PC-3 (cell line): Measurements from ENCODE around the gene SLCO3A1. TPM values are rescaled to one million over a fixed set of nuclear protein-coding genes. Genes with fewer than 3 reads are reported as not detected.
A peak's percentile ranks its signal among the peaks of the same experiment; 100 is the strongest.

Source experiments
- ATAC-seq: fragments of 200-7000 bp; cut with Tn5 transposase; 2 replicates; pipeline ENCODE4 v1.9.1; 2020; ENCODE audit warnings: mild to moderate bottlenecking, moderate library complexity
- BruUV-seq: library from RNA; stranded (reverse); fragments of 400-500 nt; replicated peaks from 2 replicates; lab custom pipeline; 2021; lab: Mats Ljungman, UMichigan
- CTCF ChIA-PET: fragments of 300-600 bp; sonication (Branson Sonifier 250); formaldehyde crosslinking; loops from one replicate; lab custom pipeline; 2022; ENCODE audit warnings: antibody characterized with exemption; lab: Charles Lee
- POLR2A ChIA-PET: fragments of 300-600 bp; sonication (Branson Sonifier 250); formaldehyde crosslinking; loops from one replicate; lab custom pipeline; 2022; ENCODE audit warnings: antibody characterized with exemption; ENCODE audit not compliant: unreplicated experiment; lab: Charles Lee
- DNase-seq: peaks from one replicate; pipeline ENCODE4 v3.0.0-alpha.2; 2015
- H2AFZ ChIP-seq: fragments of 300-600 bp; sonication (generic); 2 replicates; pipeline ENCODE4 v1.6.0; 2016; ENCODE audit warnings: antibody characterized with exemption, low read length
- H3F3A ChIP-seq: fragments of 300-600 bp; sonication (generic); one replicate; pipeline ENCODE4 v1.6.0; 2017; ENCODE audit warnings: antibody characterized with exemption, low read length, control low read depth, mild to moderate bottlenecking; ENCODE audit not compliant: unreplicated experiment
- H3K27ac ChIP-seq: fragments of 300-600 bp; sonication (generic); 2 replicates; pipeline ENCODE4 v1.5.1; 2016; ENCODE audit warnings: mild to moderate bottlenecking, low read length
- H3K27me3 ChIP-seq: fragments of 300-600 bp; sonication (generic); 2 replicates; pipeline ENCODE4 v1.6.1; 2016; ENCODE audit warnings: low read length, mixed read lengths
- H3K36me3 ChIP-seq: fragments of 300-600 bp; sonication (generic); 2 replicates; pipeline ENCODE4 v1.6.1; 2016; ENCODE audit warnings: low read depth, mixed run types, low read length, mixed read lengths
- H3K4me1 ChIP-seq: fragments of 300-600 bp; sonication (generic); 2 replicates; pipeline ENCODE4 v1.5.1; 2016; ENCODE audit warnings: low read length; ENCODE audit not compliant: insufficient read depth
- H3K4me2 ChIP-seq: fragments of 300-600 bp; sonication (generic); 2 replicates; pipeline ENCODE4 v1.6.0; 2016; ENCODE audit warnings: low read length
- H3K4me3 ChIP-seq: fragments of 300-600 bp; sonication (generic); 2 replicates; pipeline ENCODE4 v1.5.1; 2016; ENCODE audit warnings: mild to moderate bottlenecking, low read length, mixed read lengths
- H3K79me2 ChIP-seq: fragments of 300-600 bp; sonication (generic); 2 replicates; pipeline ENCODE4 v1.6.1; 2017; ENCODE audit warnings: low read length, mixed read lengths
- H3K9ac ChIP-seq: fragments of 300-600 bp; sonication (generic); 2 replicates; pipeline ENCODE4 v1.6.0; 2016; ENCODE audit warnings: mild to moderate bottlenecking, low read length
- H3K9me2 ChIP-seq: fragments of 300-600 bp; sonication (generic); replicated peaks from 2 replicates; pipeline ENCODE4 v1.6.1; 2016; ENCODE audit warnings: mixed run types, low read length, mixed read lengths
- H3K9me3 ChIP-seq: fragments of 300-600 bp; sonication (generic); 2 replicates; pipeline ENCODE4 v1.6.1; 2016; ENCODE audit warnings: low read length, mixed read lengths
- H4K20me1 ChIP-seq: fragments of 300-600 bp; sonication (generic); 2 replicates; pipeline ENCODE4 v1.6.1; 2016; ENCODE audit warnings: low read length, mixed read lengths
- CTCF ChIP-seq: fragments of 300-600 bp; sonication (generic); conservative IDR thresholded peaks from 2 replicates; pipeline ENCODE4 v1.5.1; 2017; ENCODE audit warnings: antibody characterized with exemption, low read depth, mild to moderate bottlenecking, low read length
- EZH2 ChIP-seq: fragments of 300-600 bp; sonication (generic); IDR thresholded peaks from one replicate; pipeline ENCODE4 v1.6.1; 2017; ENCODE audit warnings: antibody characterized with exemption, mild to moderate bottlenecking, low read length; ENCODE audit not compliant: unreplicated experiment
- EZH2phosphoT487 ChIP-seq: fragments of 300-600 bp; sonication (generic); IDR thresholded peaks from 2 replicates; pipeline ENCODE4 v1.6.1; 2018; ENCODE audit warnings: mild to moderate bottlenecking, antibody characterized with exemption, low read length, borderline replicate concordance
- intact Hi-C: fragments of 100-400 bp; cut with micrococcal nuclease; formaldehyde crosslinking; loops from 2 replicates; pipeline ENCODE4 v1.9.0; 2023
- total RNA-seq: library from RNA; depleted of rRNA; stranded (reverse); fragments of >200 nt; gene quantifications from 2 replicates; pipeline ENCODE4 v1.2.3, GENCODE V29; 2014

SLCO3A1 gene
- total RNA-seq, 1 experiment from 2014 or later = 0.07 TPM

DNA sequence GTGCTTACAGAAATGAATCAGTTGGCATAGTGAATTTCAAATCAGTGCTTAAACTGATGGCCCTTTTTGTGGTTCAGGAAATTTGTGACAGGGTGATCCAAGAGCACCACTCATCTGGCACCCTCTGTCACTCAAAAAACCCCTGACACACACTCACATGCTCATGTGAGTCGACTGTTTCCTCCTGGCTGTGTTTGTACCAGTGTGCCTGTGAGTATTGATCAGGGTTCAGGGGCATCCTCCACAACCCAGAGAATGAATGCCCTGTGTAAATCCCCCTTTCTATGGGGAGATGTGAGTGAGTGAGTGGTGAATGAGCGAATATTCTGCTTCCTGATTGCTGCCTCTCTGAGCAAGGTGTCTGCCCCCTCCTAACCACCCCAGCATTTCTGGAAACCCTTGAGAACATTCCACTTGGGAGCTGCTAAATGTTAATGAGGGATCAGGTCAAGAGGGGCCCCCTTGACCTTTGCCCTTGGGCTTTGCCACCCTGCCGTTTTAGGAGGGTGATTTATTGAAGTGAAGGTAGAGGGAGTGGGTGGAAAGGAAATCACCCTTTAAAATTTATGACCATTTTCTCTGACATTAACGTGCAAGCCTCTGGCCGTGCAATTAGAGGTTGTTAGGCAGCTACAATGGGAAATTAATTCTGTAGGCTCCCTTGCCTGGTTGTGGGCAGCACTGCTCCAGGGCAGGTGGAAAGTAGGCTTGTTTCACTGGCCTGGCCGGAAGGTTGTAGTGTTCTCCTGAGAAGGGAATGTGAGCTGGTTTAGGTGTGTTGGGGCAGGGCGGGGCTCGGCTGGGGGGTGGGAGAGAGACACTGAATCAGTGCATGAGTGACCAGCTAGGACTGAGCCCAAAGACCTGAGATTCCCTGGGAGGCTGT is 87.2 kb downstream of the SLCO3A1 start:
- H3F3A ChIP-seq = no peaks in the 10 kb centered on the region
- no peak for TF ChIP-seq EZH2phosphoT487
- no peak for TF ChIP-seq CTCF
- no peak for TF ChIP-seq EZH2
- peaks cover 16% of the 10 kb centered on the region for H3K4me1 ChIP-seq
- no peak overlapping the region for H3K9ac ChIP-seq
- no peaks in the 10 kb centered on the region for H3K9me3 ChIP-seq
- H3K27me3 ChIP-seq = peaks cover 10% of the 10 kb centered on the region
- ATAC-seq = no peak
- DNase-seq = no peak
- no peak overlapping the region for H3K27ac ChIP-seq
- no peaks in the 10 kb centered on the region for H3K79me2 ChIP-seq
- H4K20me1 ChIP-seq = no peaks in the 10 kb centered on the region
- no peaks in the 10 kb centered on the region for H3K36me3 ChIP-seq
- no peak overlapping the region for H3K4me2 ChIP-seq
- no peaks in the 10 kb centered on the region for H3K9me2 ChIP-seq
- intact Hi-C loops = no loop called here
- CTCF ChIA-PET = interaction anchor here (0.6 kb wide), 1 partner anchor 73 kb away, joined by 5 read pairs; no protein-coding TSS in a partner anchor
- H2AFZ ChIP-seq = no peak overlapping the region
- no TSS peak for BruUV-seq
- H3K4me3 ChIP-seq = no peak overlapping the region
- POLR2A ChIA-PET = no interaction called here

- BruUV-seq = no TSS peak
- ChIA-PET POLR2A (no interaction called here), CTCF (no interaction called here)
- intact Hi-C loops = no loop called here
- TF ChIP-seq CTCF (no peak), EZH2 (no peak), EZH2phosphoT487 (no peak)
- Histone ChIP-seq H3K9ac (peak overlapping the region; percentile 21; the same call in 1 of the 2 replicates), H3K9me2 (no peaks in the 10 kb centered on the region), H2AFZ (no peak overlapping the region), H3F3A (no peaks in the 10 kb centered on the region), H3K9me3 (no peaks in the 10 kb centered on the region), H3K4me2 (peak overlapping the region; percentile 48; the same call in 1 of the 2 replicates), H3K27me3 (peaks cover 9% of the 10 kb centered on the region; the same call in 1 of the 2 replicates), H4K20me1 (no peaks in the 10 kb centered on the region), H3K4me3 (no peak overlapping the region), H3K27ac (peak overlapping the region; percentile 82), H3K4me1 (peaks cover 16% of the 10 kb centered on the region), H3K79me2 (no peaks in the 10 kb centered on the region), H3K36me3 (no peaks in the 10 kb centered on the region)
- DNase-seq (peak; percentile 25), ATAC-seq (no peak)
These were observed 88.6 kb downstream of the SLCO3A1 start for GRCh38 chr15:91941871-91942658.
